ENCODE measurements around the gene FAM111B. TPM values are rescaled to one million over a fixed set of nuclear protein-coding genes. Genes with fewer than 3 reads are reported as not detected.
"Not testable (repeated sequence)": the region's sequence is repeated elsewhere in the genome, so short reads cannot be mapped to it uniquely, and the experiment has no call there.

The FAM111B gene
- total RNA-seq, 1 experiment from 2014 or later: 50.1 TPM

DNA sequence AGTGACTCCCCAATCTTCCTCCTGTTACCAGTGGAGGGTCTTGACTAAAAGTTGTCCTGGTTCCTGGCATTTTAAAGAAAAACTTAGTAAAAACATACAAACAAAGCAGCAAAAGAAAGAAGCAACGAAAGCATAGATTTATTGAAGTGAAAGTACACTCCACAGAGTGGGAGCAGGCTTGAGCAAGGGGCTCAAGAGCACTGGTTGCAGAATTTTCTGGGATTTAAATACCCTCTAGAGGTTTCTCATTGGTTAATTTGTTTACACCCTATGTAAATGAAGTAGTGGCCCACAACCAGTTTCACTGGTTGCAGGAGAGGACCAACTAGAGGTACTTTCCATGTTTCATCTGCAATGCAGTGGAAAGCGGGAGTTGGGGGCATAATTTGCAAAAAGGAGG lies 10.7 kb downstream of the FAM111B start:
- Histone ChIP-seq H3K4me1 (ENCODE audit: insufficient read depth, low read length, poor library complexity, severe bottlenecking) (no peaks in the 10 kb centered on the region), H3K9me3 (ENCODE audit: low read depth, low read length, poor library complexity, severe bottlenecking) (peaks cover 21% of the 10 kb centered on the region), H3K27me3 (replicated peaks; ENCODE audit: insufficient read depth, low read depth, low read length, poor library complexity) (no peaks in the 10 kb centered on the region), H3K27ac (ENCODE audit: low read depth, low read length, poor library complexity, severe bottlenecking) (no peak overlapping the region), H3K4me3 (ENCODE audit: low read depth, low read length, poor library complexity, severe bottlenecking) (no peak overlapping the region), H3K36me3 (ENCODE audit: insufficient read depth, low read length, poor library complexity, severe bottlenecking) (peaks cover 67% of the 10 kb centered on the region)
- BruUV-seq (replicated peaks): no TSS peak
- CTCF ChIA-PET: no interaction called here
- POLR2A ChIA-PET (ENCODE audit: low non-redundant PET): no interaction called here
- no peak for TF ChIP-seq EZH2 (IDR thresholded peaks at IDR 0.05; ENCODE audit: borderline replicate concordance, low read depth, low read length, poor library complexity, severe bottlenecking)
- TF ChIP-seq, protein P1, sequence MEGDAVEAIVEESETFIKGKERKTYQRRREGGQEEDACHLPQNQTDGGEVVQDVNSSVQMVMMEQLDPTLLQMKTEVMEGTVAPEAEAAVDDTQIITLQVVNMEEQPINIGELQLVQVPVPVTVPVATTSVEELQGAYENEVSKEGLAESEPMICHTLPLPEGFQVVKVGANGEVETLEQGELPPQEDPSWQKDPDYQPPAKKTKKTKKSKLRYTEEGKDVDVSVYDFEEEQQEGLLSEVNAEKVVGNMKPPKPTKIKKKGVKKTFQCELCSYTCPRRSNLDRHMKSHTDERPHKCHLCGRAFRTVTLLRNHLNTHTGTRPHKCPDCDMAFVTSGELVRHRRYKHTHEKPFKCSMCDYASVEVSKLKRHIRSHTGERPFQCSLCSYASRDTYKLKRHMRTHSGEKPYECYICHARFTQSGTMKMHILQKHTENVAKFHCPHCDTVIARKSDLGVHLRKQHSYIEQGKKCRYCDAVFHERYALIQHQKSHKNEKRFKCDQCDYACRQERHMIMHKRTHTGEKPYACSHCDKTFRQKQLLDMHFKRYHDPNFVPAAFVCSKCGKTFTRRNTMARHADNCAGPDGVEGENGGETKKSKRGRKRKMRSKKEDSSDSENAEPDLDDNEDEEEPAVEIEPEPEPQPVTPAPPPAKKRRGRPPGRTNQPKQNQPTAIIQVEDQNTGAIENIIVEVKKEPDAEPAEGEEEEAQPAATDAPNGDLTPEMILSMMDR (conservative IDR thresholded peaks at IDR 0.05; ENCODE audit: low read depth, low read length): no peak
- no peak for DNase-seq (ENCODE audit: low spot score)
- intact Hi-C loops (cut with micrococcal nuclease; ENCODE audit: unreplicated experiment): no loop called here

DNA sequence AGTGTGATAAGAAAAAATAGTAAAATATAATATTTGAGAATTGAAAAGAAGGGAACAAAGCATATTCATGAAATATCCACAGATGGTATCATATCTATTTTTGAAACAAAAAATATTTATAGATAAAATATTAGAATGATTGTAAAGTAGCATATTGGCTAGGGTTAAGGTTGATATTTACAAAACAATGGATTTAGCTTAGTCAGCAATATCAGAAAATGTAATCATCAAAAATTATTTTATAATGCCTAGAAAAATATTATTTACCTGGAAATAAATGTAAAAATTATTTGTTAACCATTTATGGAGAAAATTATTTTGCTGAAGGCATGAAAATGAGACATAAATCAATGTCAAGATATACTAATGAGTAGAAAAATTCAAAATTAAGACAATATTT lies 12.8 kb downstream of the FAM111B start:
- Histone ChIP-seq H3K4me3 (ENCODE audit: low read depth, low read length, poor library complexity, severe bottlenecking) (no peak overlapping the region), H3K36me3 (ENCODE audit: insufficient read depth, low read length, poor library complexity, severe bottlenecking) (peaks cover 70% of the 10 kb centered on the region), H3K4me1 (ENCODE audit: insufficient read depth, low read length, poor library complexity, severe bottlenecking) (no peaks in the 10 kb centered on the region), H3K27me3 (replicated peaks; ENCODE audit: insufficient read depth, low read depth, low read length, poor library complexity) (no peaks in the 10 kb centered on the region), H3K27ac (ENCODE audit: low read depth, low read length, poor library complexity, severe bottlenecking) (no peak overlapping the region), H3K9me3 (ENCODE audit: low read depth, low read length, poor library complexity, severe bottlenecking) (peaks cover 32% of the 10 kb centered on the region)
- TF ChIP-seq, protein P1 (conservative IDR thresholded peaks at IDR 0.05; ENCODE audit: low read depth, low read length): no peak
- TF ChIP-seq EZH2 (IDR thresholded peaks at IDR 0.05; ENCODE audit: borderline replicate concordance, low read depth, low read length, poor library complexity, severe bottlenecking): no peak
- no TSS peak for BruUV-seq (replicated peaks)
- CTCF ChIA-PET: no interaction called here
- no peak for DNase-seq (ENCODE audit: low spot score)
- POLR2A ChIA-PET (ENCODE audit: low non-redundant PET): no interaction called here
- intact Hi-C loops (cut with micrococcal nuclease; ENCODE audit: unreplicated experiment): no loop called here

GRCh38 chr11:59135648-59136461 lies 28.8 kb downstream of the FAM111B start:
- ChIA-PET CTCF (interaction anchor here (0.6 to 1.8 kb wide), 9 partner anchors 9 to 483 kb away, joined by 3 to 14 read pairs (median 6); partner anchors contain the start of gene FAM111B), POLR2A (ENCODE audit: low non-redundant PET) (no interaction called here)
- H3K4me1 ChIP-seq (ENCODE audit: insufficient read depth, low read length, poor library complexity, severe bottlenecking): no peaks in the 10 kb centered on the region
- no peak for TF ChIP-seq EZH2 (IDR thresholded peaks at IDR 0.05; ENCODE audit: borderline replicate concordance, low read depth, low read length, poor library complexity, severe bottlenecking)
- TF ChIP-seq, protein P1 (conservative IDR thresholded peaks at IDR 0.05; ENCODE audit: low read depth, low read length): peak; percentile 99
- intact Hi-C loops (cut with micrococcal nuclease; ENCODE audit: unreplicated experiment): loop anchor here (1.0 to 10.0 kb wide), 5 partner anchors 39 to 484 kb away; no protein-coding TSS in a partner anchor
- peak; percentile 91 for DNase-seq (ENCODE audit: low spot score)
- H3K27ac ChIP-seq (ENCODE audit: low read depth, low read length, poor library complexity, severe bottlenecking): no peak overlapping the region
- no peaks in the 10 kb centered on the region for H3K36me3 ChIP-seq (ENCODE audit: insufficient read depth, low read length, poor library complexity, severe bottlenecking)
- peaks cover 15% of the 10 kb centered on the region for H3K9me3 ChIP-seq (ENCODE audit: low read depth, low read length, poor library complexity, severe bottlenecking)
- no peak overlapping the region for H3K4me3 ChIP-seq (ENCODE audit: low read depth, low read length, poor library complexity, severe bottlenecking)
- H3K27me3 ChIP-seq (replicated peaks; ENCODE audit: insufficient read depth, low read depth, low read length, poor library complexity): no peaks in the 10 kb centered on the region
- BruUV-seq (replicated peaks): no TSS peak

- H3K27ac ChIP-seq (ENCODE audit: low read depth, low read length, poor library complexity, severe bottlenecking); DNase-seq (ENCODE audit: low spot score); H3K27me3 ChIP-seq (replicated peaks; ENCODE audit: insufficient read depth, low read depth, low read length, poor library complexity); H3K36me3 ChIP-seq (ENCODE audit: insufficient read depth, low read length, poor library complexity, severe bottlenecking); H3K4me3 ChIP-seq (ENCODE audit: low read depth, low read length, poor library complexity, severe bottlenecking); POLR2A ChIA-PET (ENCODE audit: low non-redundant PET); BruUV-seq (replicated peaks); H3K4me1 ChIP-seq (ENCODE audit: insufficient read depth, low read length, poor library complexity, severe bottlenecking): not testable (repeated sequence)
- CTCF ChIA-PET: interaction anchor here (0.6 to 1.8 kb wide), 7 partner anchors 8 to 484 kb away, joined by 3 to 14 read pairs (median 8); partner anchors contain the start of gene FAM111B
- intact Hi-C loops (cut with micrococcal nuclease; ENCODE audit: unreplicated experiment): loop anchor here (1.0 to 10.0 kb wide), 5 partner anchors 39 to 484 kb away; no protein-coding TSS in a partner anchor
- peaks cover 11% of the 10 kb centered on the region for H3K9me3 ChIP-seq (ENCODE audit: low read depth, low read length, poor library complexity, severe bottlenecking)
Measured at GRCh38 chr11:59136551-59136950, 29.5 kb downstream of the FAM111B start.

Measured in A673 (cell line).